SK-N-SH (cell line): ENCODE data around the gene GAS1. TPM values are rescaled to one million over a fixed set of nuclear protein-coding genes. Genes with fewer than 3 reads are reported as not detected.

Experiments used
- CTCF ChIA-PET: fragments of 300-600, 350-600 bp; formaldehyde crosslinking; extraction: SDS; loops from one replicate; lab custom pipeline; 2021; lab: Yijun Ruan, JAX
- POLR2A ChIA-PET: fragments of 350-600 bp; sonication (Branson Sonifier 250); formaldehyde crosslinking; extraction: SDS; loops from one replicate; lab custom pipeline; 2020; ENCODE audit warnings: antibody characterized with exemption, inconsistent platforms; lab: Yijun Ruan, JAX
- DNase-seq: peaks from one replicate; pipeline ENCODE4 v3.0.0; 2012
- H2AFZ ChIP-seq: fragments of 200-600 bp; sonication (generic); 2 replicates; pipeline ENCODE4 v1.8.1; 2016; ENCODE audit warnings: antibody characterized with exemption, mild to moderate bottlenecking, low read depth
- H3F3A ChIP-seq: fragments of 200-600 bp; sonication (generic); replicated peaks from 2 replicates; pipeline ENCODE3; 2016; ENCODE audit warnings: antibody characterized with exemption, mild to moderate bottlenecking; ENCODE audit not compliant: insufficient read depth
- H3K27ac ChIP-seq, 2 experiments: fragments of 200-500 bp in 1 of 2; fragments of 200-600 bp in 1 of 2; sonication (Bioruptor generic) in 1 of 2; sonication (generic), shearing (Covaris generic) in 1 of 2; 2 replicates each; pipeline versions ENCODE4 v1.5.1 to v1.6.1; 2014 to 2016; ENCODE audit warnings: low read depth in 2 of 2, inconsistent platforms in 1 of 2, low read length in 1 of 2, mild to moderate bottlenecking in 1 of 2, mixed read lengths in 1 of 2
- H3K27me3 ChIP-seq: fragments of 200-600 bp; sonication (generic), shearing (Covaris generic); 2 replicates; pipeline ENCODE4 v1.6.1; 2016; ENCODE audit warnings: mixed run types; ENCODE audit not compliant: insufficient read depth
- H3K36me3 ChIP-seq, 2 experiments: fragments of 200-500 bp in 1 of 2; fragments of 200-600 bp in 1 of 2; sonication (Bioruptor generic) in 1 of 2; sonication (generic) in 1 of 2; replicated peaks in 1 of 2; 2 replicates each; pipeline versions ENCODE3 to v1.5.1; 2014 to 2016; ENCODE audit warnings: low read length in 1 of 2, mild to moderate bottlenecking in 1 of 2; ENCODE audit not compliant: insufficient read depth in 2 of 2, control insufficient read depth in 1 of 2
- H3K4me1 ChIP-seq, 2 experiments: fragments of 200-500 bp in 1 of 2; fragments of 200-600 bp in 1 of 2; sonication (Bioruptor generic) in 1 of 2; sonication (generic), shearing (Covaris generic) in 1 of 2; 2 replicates each; pipeline versions ENCODE4 v1.5.1 to v1.6.1; 2014 to 2016; ENCODE audit warnings: low read depth in 1 of 2, low read length in 1 of 2, mixed run types in 1 of 2; ENCODE audit not compliant: insufficient read depth in 2 of 2, control insufficient read depth in 1 of 2
- H3K4me2 ChIP-seq: fragments of 200-600 bp; sonication (generic), shearing (Covaris generic); 2 replicates; pipeline ENCODE4 v1.6.1; 2017; ENCODE audit warnings: mixed run types
- H3K4me3 ChIP-seq, 2 experiments: fragments of 200-500 bp in 1 of 2; fragments of 200-600 bp in 1 of 2; sonication (Bioruptor generic) in 1 of 2; sonication (generic), shearing (Covaris generic) in 1 of 2; 2 replicates each; pipeline versions ENCODE4 v1.5.1 to v1.8.1; 2014 to 2016; ENCODE audit warnings: low read depth in 2 of 2, inconsistent platforms in 1 of 2, low read length in 1 of 2, mild to moderate bottlenecking in 1 of 2, mixed read lengths in 1 of 2, moderate library complexity in 1 of 2
- H3K79me2 ChIP-seq: fragments of 200-600 bp; sonication (generic); 2 replicates; pipeline ENCODE4 v1.8.1; 2017; ENCODE audit warnings: mild to moderate bottlenecking; ENCODE audit not compliant: insufficient read depth
- H3K9ac ChIP-seq: fragments of 200-600 bp; sonication (generic); 2 replicates; pipeline ENCODE4 v1.6.1; 2017; ENCODE audit warnings: mixed run types
- H3K9me2 ChIP-seq: fragments of 200-600 bp; sonication (generic); 2 replicates; pipeline ENCODE4 v1.6.1; 2017; ENCODE audit warnings: mixed run types
- H3K9me3 ChIP-seq: fragments of 200-600 bp; sonication (generic); 2 replicates; pipeline ENCODE4 v1.6.1; 2017; ENCODE audit warnings: mixed run types, mild to moderate bottlenecking, moderate library complexity
- H4K20me1 ChIP-seq: fragments of 200-600 bp; sonication (generic); 2 replicates; pipeline ENCODE4 v1.6.1; 2017; ENCODE audit warnings: mild to moderate bottlenecking, mixed run types; ENCODE audit not compliant: insufficient read depth
- ELF1 ChIP-seq: IDR thresholded peaks from 2 replicates; pipeline ENCODE4 v1.4.0; 2012
- EP300 ChIP-seq, 2 experiments: IDR thresholded peaks; 2 replicates each; pipeline versions ENCODE4 v1.4.0 to v1.6.1; 2012; ENCODE audit warnings: borderline replicate concordance in 1 of 2, low read depth in 1 of 2, low read length in 1 of 2
- EZH2phosphoT487 ChIP-seq: fragments of 200-600 bp; sonication (generic); IDR thresholded peaks from 2 replicates; pipeline ENCODE4 v1.6.1; 2017; ENCODE audit warnings: low read depth, mixed run types, mild to moderate bottlenecking, antibody characterized with exemption, moderate library complexity, borderline replicate concordance
- FOSL2 ChIP-seq: IDR thresholded peaks from 2 replicates; pipeline ENCODE4 v1.4.0; 2012; ENCODE audit warnings: low read depth, mild to moderate bottlenecking, moderate library complexity, borderline replicate concordance
- FOXM1 ChIP-seq: IDR thresholded peaks from 2 replicates; pipeline ENCODE4 v1.4.0; 2012; ENCODE audit warnings: low read depth, mild to moderate bottlenecking
- GABPA ChIP-seq: IDR thresholded peaks from 2 replicates; pipeline ENCODE4 v1.4.0; 2012; ENCODE audit warnings: low read depth, mild to moderate bottlenecking
- RAD21 ChIP-seq: IDR thresholded peaks from 2 replicates; pipeline ENCODE4 v1.6.1; 2012; ENCODE audit warnings: mild to moderate bottlenecking, low read length
- SMC3 ChIP-seq: IDR thresholded peaks from 2 replicates; pipeline ENCODE4 v1.6.1; 2012; ENCODE audit warnings: low read depth, low read length, improper control_type of control experiment
- WGBS: methylation state at CpG from one replicate; pipeline ENCODE4 v1.1.6; 2017; ENCODE audit warnings: low lambda C conversion rate; 5-methylcytosine and 5-hydroxymethylcytosine counted together
- polyA plus RNA-seq, 3 experiments: library from polyadenylated mRNA; depleted of rRNA; stranded (reverse); fragments of >200 nt; gene quantifications; 2 replicates each; pipeline ENCODE4 v1.2.3, GENCODE V29; 2012
- TF ChIP-seq, protein P1 (sequence below): fragments of 200-600 bp; sonication (generic); IDR thresholded peaks from 2 replicates; pipeline ENCODE4 v1.6.1; 2017; ENCODE audit warnings: antibody characterized with exemption, mild to moderate bottlenecking, moderate library complexity
- TF ChIP-seq, protein P2 (sequence below): IDR thresholded peaks from 2 replicates; pipeline ENCODE4 v1.4.0; 2012; ENCODE audit warnings: low read depth, borderline replicate concordance

GAS1 gene
- polyA plus RNA-seq, 1 of the 3 experiments (the other 2 are of a cell fraction): 37.8 TPM

DNA sequence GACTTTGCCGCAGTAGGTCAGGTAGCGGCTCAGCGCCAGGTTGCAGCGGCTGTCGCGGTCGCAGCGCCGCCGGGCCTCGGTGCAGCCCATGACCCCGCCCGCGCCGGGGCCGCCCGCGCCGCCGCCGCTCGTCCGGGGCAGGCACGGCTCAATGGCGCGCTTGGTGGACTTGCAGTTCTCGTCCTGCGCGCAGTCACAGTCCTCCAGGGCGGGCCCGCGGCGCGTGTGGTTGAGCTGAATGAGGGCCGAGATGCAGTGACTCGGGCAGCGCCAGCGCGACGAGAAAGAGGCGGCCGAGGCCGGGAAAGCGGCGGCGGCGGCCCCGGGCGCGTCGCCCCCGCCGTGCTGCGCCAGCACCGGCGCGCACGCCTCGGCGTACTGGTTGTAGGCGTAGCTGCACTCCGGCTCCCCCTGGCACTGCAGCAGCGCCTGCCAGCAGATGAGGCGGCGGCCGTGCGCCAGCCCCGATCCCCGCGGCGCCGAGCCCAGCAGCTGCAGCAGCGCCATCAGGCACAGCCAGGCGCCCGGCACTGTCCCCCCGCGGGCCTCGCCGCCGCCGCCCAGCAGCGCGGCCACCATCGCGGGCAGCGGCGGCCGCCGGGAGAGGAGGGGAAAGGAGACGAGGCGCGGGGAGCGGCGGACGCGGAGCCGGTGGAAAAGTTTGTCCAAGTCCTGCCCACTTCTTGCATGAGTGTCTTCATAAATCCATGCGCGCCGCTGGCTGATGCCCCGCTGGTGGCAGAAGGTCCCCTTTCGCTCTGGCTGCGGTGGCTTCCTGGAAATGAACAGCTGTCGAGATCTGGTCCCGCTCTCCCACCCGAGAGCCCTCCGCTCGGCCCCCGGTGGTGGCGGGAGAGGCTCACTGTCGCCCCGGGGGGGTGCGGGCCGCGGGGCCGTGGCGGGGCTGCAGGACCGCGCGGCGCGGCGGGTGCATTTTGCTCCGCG is 833 bp downstream of the GAS1 start (continued):
- TF ChIP-seq EZH2phosphoT487 (no peak), ELF1 (0 out of 2 replicates have a peak, but pooled peaks have one; percentile 0), GABPA (no peak), EP300 (IDR thresholded peaks at IDR 0.05; ENCODE audit: borderline replicate concordance in 1 of 2, low read depth in 1 of 2, low read length in 1 of 2) (no peak), FOSL2 (no peak), FOXM1 (no peak)

DNA sequence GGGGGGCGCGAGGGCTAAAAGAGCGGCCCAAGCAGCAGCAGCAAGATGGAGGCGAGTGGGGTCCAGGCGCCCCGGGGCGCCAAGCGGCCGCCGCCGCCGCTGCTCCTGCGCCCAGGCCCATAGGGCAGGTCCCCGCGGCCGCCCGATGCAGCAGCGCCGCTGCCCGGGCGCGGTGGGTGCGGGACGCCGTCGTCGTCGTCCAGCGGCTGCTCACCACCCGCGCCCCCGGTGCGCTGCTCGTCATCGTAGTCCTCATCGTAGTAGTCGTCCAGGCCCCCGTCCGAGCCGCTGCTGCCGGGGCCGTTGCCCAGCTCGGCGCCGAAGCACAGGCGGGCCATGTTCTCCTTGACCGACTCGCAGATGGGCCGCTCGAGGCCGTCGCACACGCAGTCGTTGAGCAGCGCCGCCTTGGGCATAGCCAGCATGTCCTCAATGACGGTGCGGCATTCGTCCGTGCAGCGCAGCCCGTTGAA is 1.5 kb downstream of the GAS1 start:
- Histone ChIP-seq H3K4me3 (peak overlapping the region; percentile 76 to 95), H3K9me2 (no peaks in the 10 kb centered on the region), H2AFZ (peak overlapping the region; percentile 88; the same call in 1 of the 2 replicates), H3K9me3 (no peaks in the 10 kb centered on the region), H3K36me3 (peaks cover 0 to 6% of the 10 kb centered on the region in 2 experiments), H3K4me1 (peaks cover 5 to 12% of the 10 kb centered on the region in 2 experiments; a peak in 2 of 4 replicates), H4K20me1 (no peaks in the 10 kb centered on the region; the same call in 1 of the 2 replicates), H3F3A (peaks cover 10% of the 10 kb centered on the region), H3K9ac (peak overlapping the region; percentile 73), H3K4me2 (peak overlapping the region; percentile 87), H3K27me3 (no peaks in the 10 kb centered on the region), H3K27ac (peak overlapping the region; percentile 85 to 93; a peak in 3 of 4 replicates), H3K79me2 (peaks cover 16% of the 10 kb centered on the region)
- TF ChIP-seq RAD21 (peak; percentile 39; the same call in 1 of the 2 replicates), SMC3 (peak; percentile 13; the same call in 1 of the 2 replicates), FOXM1 (no peak)
- TF ChIP-seq, protein P1, sequence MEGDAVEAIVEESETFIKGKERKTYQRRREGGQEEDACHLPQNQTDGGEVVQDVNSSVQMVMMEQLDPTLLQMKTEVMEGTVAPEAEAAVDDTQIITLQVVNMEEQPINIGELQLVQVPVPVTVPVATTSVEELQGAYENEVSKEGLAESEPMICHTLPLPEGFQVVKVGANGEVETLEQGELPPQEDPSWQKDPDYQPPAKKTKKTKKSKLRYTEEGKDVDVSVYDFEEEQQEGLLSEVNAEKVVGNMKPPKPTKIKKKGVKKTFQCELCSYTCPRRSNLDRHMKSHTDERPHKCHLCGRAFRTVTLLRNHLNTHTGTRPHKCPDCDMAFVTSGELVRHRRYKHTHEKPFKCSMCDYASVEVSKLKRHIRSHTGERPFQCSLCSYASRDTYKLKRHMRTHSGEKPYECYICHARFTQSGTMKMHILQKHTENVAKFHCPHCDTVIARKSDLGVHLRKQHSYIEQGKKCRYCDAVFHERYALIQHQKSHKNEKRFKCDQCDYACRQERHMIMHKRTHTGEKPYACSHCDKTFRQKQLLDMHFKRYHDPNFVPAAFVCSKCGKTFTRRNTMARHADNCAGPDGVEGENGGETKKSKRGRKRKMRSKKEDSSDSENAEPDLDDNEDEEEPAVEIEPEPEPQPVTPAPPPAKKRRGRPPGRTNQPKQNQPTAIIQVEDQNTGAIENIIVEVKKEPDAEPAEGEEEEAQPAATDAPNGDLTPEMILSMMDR: peak; percentile 36
- TF ChIP-seq, protein P2, sequence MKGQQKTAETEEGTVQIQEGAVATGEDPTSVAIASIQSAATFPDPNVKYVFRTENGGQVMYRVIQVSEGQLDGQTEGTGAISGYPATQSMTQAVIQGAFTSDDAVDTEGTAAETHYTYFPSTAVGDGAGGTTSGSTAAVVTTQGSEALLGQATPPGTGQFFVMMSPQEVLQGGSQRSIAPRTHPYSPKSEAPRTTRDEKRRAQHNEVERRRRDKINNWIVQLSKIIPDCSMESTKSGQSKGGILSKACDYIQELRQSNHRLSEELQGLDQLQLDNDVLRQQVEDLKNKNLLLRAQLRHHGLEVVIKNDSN: no peak
- ChIA-PET CTCF (interaction anchor here (0.7 to 5.3 kb wide), 8 partner anchors 12 to 878 kb away, joined by 3 to 32 read pairs (median 4); no protein-coding TSS in a partner anchor), POLR2A (interaction anchor here (0.6 to 1.0 kb wide), 2 partner anchors 458 to 744 kb away, joined by 3 to 4 read pairs; no protein-coding TSS in a partner anchor)
- WGBS: 0% methylated on average over 21 of the region's 62 CpGs
- peak; percentile 77 for DNase-seq
